Daoy (cell line): ENCODE measurements around the gene ACSM4. TPM values are rescaled to one million over a fixed set of nuclear protein-coding genes. Genes with fewer than 3 reads are reported as not detected.

ENCODE experiments used
- DNase-seq: peaks from one replicate; pipeline ENCODE4 v3.0.0-alpha.2; 2015; ENCODE audit warnings: low read depth
- total RNA-seq: library from RNA; depleted of rRNA; stranded (reverse); fragments of >200 nt; shearing (Covaris generic); gene quantifications from 2 replicates; pipeline ENCODE4 v1.2.3, GENCODE V29; 2014; rRNA removed

ACSM4 gene
- total RNA-seq, 1 experiment from 2014 or later = not detected

- no peak for DNase-seq
These were observed 35.8 kb downstream of the ACSM4 start for GRCh38 chr12:7339675-7340074.

DNA sequence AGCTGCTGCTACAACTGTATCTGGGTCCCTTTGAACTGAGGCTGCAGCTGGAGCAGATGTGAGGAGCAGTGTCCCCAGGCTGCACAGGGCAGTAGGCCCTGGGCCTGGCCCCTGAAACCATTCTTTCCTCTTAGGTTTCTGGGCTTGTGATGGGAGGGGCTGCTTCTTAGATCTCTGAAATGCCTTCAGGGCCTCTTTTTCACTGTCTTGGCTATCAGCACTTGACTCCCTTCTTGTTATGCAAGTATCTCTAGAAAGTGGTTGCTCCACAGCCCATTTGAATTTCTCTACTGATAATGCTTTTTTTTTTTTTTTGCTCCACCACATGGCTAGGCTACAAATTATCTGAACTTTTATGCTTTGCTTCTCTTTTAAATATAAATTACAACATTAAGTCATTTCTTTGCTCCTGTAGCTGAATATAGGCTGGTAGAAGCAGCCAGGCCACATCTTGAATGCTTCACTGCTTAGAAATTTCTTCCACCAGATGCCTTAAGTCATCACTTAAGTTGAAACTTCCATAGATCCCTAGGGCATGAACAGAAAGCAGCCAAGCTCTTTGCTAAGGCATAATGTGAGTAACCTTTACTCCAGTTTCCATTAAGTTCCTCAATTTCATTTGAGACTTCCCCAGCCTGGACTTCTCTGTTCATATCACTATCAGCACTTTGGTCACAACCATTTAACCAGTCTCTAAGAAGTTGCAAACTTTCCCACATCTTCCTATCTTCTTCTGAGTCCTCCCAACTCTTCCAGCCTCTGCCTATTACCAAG lies 41.1 kb downstream of the ACSM4 start:
- no peak for DNase-seq

- no peak for DNase-seq
These were observed 42.8 kb downstream of the ACSM4 start for GRCh38 chr12:7346551-7347225.

DNA sequence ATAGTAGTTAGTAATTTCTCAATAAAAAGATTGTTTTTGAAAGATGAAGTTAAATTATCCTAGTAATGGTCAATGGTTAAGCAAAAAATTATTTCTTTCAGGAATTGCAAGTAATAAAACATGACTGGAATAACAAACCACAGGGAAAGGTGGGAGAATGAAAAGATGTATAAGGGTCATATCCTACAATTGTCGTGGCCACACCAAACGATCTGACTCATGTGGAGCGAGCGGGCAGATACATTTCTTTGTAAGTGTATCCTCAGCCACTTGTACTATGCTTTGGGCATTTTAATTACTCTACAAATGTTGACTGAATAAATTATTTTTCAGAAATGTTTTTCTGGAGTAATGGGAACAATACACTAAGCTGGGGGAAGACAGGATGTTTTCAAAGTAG lies 45.5 kb downstream of the ACSM4 start:
- no peak for DNase-seq

GRCh38 chr12:7351177-7351576 lies 47.3 kb downstream of the ACSM4 start:
- peak; percentile 29 for DNase-seq

- no peak for DNase-seq
These were observed 48.8 kb downstream of the ACSM4 start for GRCh38 chr12:7352661-7353060.

- DNase-seq = peak; percentile 49
These were observed 50.7 kb downstream of the ACSM4 start for GRCh38 chr12:7354529-7354928.

DNA sequence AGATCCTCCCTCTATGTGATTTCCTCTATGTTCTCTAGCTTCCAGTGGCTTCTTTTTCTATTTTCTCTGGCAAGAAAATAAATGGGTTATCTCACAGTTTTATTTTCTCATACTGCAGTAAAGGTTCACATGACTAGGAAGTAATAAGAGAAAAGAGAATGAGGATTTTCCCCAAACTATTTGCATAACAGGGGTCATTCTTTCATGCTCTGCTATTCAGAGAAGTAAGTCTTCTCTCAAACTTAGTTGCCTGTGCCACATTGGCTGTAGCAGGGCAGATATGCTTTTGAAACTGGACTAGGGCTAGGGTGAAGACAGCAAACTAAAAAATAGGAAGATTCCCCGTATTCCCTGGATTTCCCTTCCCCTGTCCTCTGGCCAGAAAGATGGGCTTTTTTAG lies 57.4 kb downstream of the ACSM4 start:
- DNase-seq = no peak

DNA sequence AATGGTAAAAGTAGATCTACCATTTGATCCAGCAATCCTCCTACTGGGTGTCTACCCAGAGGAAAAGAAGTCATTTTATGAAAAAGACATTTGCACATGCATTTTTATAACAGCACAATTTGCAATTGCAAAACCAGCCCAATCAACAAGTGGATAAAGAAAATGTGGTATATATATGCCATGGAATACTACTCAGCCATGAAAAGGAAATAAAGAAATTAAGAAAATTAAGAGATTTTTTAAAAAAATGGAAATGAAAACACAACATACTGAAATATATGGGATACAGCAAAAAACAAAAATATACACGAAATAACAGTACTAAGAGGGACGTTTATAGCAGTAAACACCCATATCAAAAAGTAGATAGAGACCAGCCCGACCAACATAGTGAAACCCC lies 58.9 kb downstream of the ACSM4 start:
- no peak for DNase-seq

DNA sequence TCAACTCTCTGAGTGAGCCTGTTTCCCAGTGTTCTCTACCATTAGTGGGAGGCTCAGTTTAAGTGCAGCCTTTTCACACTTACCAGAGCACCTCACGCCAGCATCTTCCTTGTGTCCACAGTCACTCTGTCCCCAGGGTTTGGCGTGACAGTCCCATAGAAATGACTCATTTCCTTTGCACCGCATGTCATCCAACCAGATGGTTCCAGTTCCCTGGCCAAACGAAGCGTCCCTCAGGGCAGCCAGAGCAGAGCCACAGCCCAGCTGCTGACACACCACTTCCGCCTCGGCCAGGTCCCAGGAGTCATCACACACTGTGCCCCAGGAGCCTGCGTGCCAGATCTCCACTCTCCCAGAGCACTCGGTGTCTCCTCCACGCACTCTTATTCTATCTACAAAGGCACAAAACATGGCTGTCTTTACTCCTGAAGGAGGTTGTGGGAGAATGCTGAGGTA lies 65.4 kb downstream of the ACSM4 start:
- DNase-seq = peak; percentile 82

DNA sequence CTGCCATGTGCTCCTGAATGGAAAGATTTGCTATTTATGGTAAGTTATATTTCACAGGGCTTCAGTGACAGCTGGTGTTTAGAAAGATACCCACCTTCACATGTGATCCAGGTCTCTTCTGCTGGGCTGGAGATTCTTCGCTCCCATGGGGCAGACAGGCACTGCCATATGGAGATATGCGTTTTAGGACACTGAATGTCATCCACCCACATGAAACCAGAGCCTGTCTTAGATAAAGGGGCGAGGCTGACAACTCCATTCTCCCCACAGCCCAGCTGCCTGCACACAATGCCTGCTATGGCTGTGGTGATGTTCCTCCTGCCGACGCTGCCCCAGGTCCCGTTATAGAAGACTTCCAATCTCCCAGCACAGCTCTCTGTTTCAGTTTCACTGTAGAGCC lies 69.4 kb downstream of the ACSM4 start:
- no peak for DNase-seq

DNA sequence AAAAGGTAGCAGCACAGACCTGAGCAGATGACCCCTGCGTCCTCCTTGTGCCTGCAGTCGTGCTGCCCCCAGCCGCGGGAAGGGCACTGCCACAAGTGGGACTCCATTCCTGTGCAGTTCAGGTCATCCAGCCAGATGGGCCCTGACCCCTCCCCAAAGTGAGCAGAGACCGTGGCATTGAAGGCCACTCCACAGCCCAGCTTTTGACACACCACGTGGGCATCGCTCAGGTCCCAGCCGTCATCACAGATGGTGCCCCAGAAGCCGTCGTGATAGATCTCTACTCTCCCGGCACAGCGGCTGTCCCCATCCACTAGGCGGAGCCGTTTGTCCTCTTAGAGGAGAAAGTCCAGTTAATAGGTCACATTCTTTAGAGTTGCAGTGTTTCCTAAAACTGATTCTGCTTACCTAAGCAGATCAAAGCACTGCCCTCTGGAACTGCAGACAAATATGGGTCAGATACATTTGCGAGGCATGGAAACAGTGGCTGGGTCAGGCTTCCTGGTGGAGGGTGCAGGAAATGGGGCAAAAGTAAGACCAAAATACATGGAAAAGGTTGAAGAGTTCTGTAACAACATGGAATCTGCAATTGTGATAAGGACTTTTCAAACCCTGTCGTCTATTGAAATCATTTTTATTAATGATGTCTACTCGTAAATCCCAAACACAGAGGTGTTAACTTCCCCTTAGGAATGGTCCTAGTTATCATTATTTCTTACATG lies 70.7 kb downstream of the ACSM4 start:
- peak; percentile 48 for DNase-seq

DNA sequence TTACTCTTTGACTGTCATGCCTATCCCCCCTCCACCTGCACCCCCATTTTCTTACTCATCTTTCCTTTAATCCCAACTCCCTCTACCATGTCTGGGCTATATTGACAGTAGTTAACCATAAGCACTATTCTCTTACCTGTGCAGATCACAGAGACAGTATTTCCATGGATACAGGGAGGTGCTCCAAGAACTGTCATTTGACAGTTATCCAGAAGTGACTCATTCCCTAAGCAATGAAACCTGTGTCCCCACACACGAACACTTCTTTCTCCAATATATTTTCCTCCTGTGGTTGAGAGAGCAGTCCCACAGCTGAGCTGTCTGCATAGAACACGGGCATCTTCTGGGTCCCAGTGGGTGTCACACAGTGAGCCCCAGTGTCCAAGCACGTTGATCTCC lies 71.3 kb downstream of the ACSM4 start:
- no peak for DNase-seq

DNA sequence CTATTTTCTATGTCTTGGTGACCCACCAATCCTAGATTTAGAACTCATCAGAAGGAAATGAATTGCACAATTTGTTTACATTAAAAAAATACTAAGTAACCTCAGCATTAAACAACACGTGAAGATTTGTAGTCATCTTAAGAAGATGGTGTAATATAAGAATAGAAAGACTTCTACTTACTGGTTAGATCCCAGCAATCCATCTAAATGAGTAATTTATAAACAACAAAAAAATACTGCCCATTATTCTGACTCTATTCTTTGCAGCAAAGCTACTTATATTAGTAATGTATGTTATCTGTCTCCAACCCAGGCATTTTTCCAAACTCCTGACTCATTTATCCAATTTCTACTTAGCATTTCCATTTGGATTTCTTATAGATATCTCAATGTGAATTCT lies 72.3 kb downstream of the ACSM4 start:
- DNase-seq = no peak

Other genes starting within 250 kb of the ACSM4 start
- 5.5 and 5.7 TPM in 2 replicates for gene C1S, start 243.4 kb upstream of the ACSM4 start, total RNA-seq
- 2.3 and 2.9 TPM in 2 replicates for gene C1R, start 211.6 kb upstream of the ACSM4 start, total RNA-seq
- 3.1 and 13.3 TPM in 2 replicates for gene C1RL, start 194.9 kb upstream of the ACSM4 start, total RNA-seq
- 0.46 TPM in 1 of 2 replicates, not detected in the other for gene RBP5, start 175.2 kb upstream of the ACSM4 start, total RNA-seq
- 3.7 and 10.6 TPM in 2 replicates for gene CLSTN3, start 173.7 kb upstream of the ACSM4 start, total RNA-seq
- 23.2 and 26.8 TPM in 2 replicates for gene PEX5, start 114.4 kb upstream of the ACSM4 start, total RNA-seq
- gene CD163L1, start 140.1 kb downstream of the ACSM4 start, total RNA-seq = 2.9 and 21.4 TPM in 2 replicates
- under 0.01 TPM in 1 of 2 replicates, not detected in the other for gene CD163, start 199.7 kb downstream of the ACSM4 start, total RNA-seq